ENCODE results near the gene FUZ.

FUZ gene

GRCh38 chr19:49860336-49861102, 47.4 kb upstream of the FUZ start:
- peaks cover 90% of the 10 kb centered on the region for H3K36me3 ChIP-seq
- no peaks in the 10 kb centered on the region for H3K27me3 ChIP-seq
- no peaks in the 10 kb centered on the region; the same call in 1 of the 2 replicates for H3K9me3 ChIP-seq
- no peak for TF ChIP-seq CTCF (IDR thresholded peaks at IDR 0.05; ENCODE audit: low read depth, low read length)
- H3K4me1 ChIP-seq, result peaks cover 14% of the 10 kb centered on the region
- H3K4me3 ChIP-seq (ENCODE audit: low read depth, low read length), result no peak overlapping the region
- DNase-seq, result no peak

GRCh38 chr19:49859682-49860335, 46.7 kb upstream of the FUZ start:
- Histone ChIP-seq H3K36me3 (peaks cover 90% of the 10 kb centered on the region), H3K4me1 (peaks cover 11% of the 10 kb centered on the region)
- no peak for TF ChIP-seq CTCF (IDR thresholded peaks at IDR 0.05; ENCODE audit: low read depth, low read length)

GRCh38 chr19:49858088-49858985, 45.2 kb upstream of the FUZ start:
- TF ChIP-seq CTCF (IDR thresholded peaks at IDR 0.05; ENCODE audit: low read depth, low read length), result no peak
- Histone ChIP-seq H3K27me3 (no peaks in the 10 kb centered on the region), H3K9me3 (no peaks in the 10 kb centered on the region; the same call in 1 of the 2 replicates), H3K4me1 (peaks cover 11% of the 10 kb centered on the region), H3K4me3 (ENCODE audit: low read depth, low read length) (no peak overlapping the region), H3K36me3 (peaks cover 82% of the 10 kb centered on the region)
- DNase-seq, result no peak

More at GRCh38 chr19:49859682-49860335, 46.7 kb upstream of the FUZ start:
- no peaks in the 10 kb centered on the region for H3K27me3 ChIP-seq
- H3K4me3 ChIP-seq (ENCODE audit: low read depth, low read length), result no peak overlapping the region
- DNase-seq, result no peak
- no peaks in the 10 kb centered on the region; the same call in 1 of the 2 replicates for H3K9me3 ChIP-seq

GRCh38 chr19:49857838-49858087, 44.7 kb upstream of the FUZ start:
- no peak for TF ChIP-seq CTCF (IDR thresholded peaks at IDR 0.05; ENCODE audit: low read depth, low read length)
- peaks cover 76% of the 10 kb centered on the region for H3K36me3 ChIP-seq
- DNase-seq, result no peak
- no peak overlapping the region for H3K4me3 ChIP-seq (ENCODE audit: low read depth, low read length)
- peaks cover 11% of the 10 kb centered on the region for H3K4me1 ChIP-seq
- no peaks in the 10 kb centered on the region for H3K9me3 ChIP-seq
- H3K27me3 ChIP-seq, result no peaks in the 10 kb centered on the region

- Histone ChIP-seq H3K36me3 (peaks cover 71% of the 10 kb centered on the region), H3K4me3 (ENCODE audit: low read depth, low read length) (no peak overlapping the region)
- no peak for DNase-seq
These were observed 44.2 kb upstream of the FUZ start for GRCh38 chr19:49857061-49857837.

More at GRCh38 chr19:49857061-49857837, 44.2 kb upstream of the FUZ start:
- TF ChIP-seq CTCF (IDR thresholded peaks at IDR 0.05; ENCODE audit: low read depth, low read length), result no peak
- Histone ChIP-seq H3K27me3 (no peaks in the 10 kb centered on the region), H3K9me3 (no peaks in the 10 kb centered on the region), H3K4me1 (peaks cover 8% of the 10 kb centered on the region)
